Stimulated activated CD4-positive, alpha-beta T cell treated with anti-CD3 and anti-CD28 coated beads, Interleukin-15, amount 100 ng/mL, for 48 hours (primary cell): Measurements from ENCODE around the gene TULP1.
"Not testable (repeated sequence)": the region's sequence is repeated elsewhere in the genome, so short reads cannot be mapped to it uniquely, and the experiment has no call there.

Experiments used
- DNase-seq, 2 donors: peaks; one replicate each; pipeline ENCODE4 v3.0.0-alpha.2; 2020; ENCODE audit warnings: low read depth in 2 of 2

TULP1 gene

DNA sequence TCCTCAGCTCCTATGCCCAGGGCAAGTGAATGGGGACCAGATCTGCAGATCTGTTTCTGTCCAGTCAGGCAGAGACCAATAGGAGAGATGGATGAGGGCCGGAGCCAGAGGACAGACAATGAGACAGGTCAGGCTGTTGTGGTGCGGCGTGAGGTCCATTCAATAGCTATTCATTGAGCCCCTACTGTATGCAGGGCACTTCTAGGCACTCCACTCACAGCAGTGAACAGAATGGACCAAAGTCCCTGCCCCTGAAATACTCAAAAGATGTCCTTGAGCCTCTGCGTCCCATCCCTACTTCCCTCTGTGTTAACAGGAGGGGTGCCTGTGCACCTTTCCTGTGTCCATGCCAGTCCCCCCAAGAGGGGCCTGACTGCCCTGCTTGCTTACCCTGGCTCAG lies 8.5 kb upstream of the TULP1 start:
- no peak for DNase-seq

DNA sequence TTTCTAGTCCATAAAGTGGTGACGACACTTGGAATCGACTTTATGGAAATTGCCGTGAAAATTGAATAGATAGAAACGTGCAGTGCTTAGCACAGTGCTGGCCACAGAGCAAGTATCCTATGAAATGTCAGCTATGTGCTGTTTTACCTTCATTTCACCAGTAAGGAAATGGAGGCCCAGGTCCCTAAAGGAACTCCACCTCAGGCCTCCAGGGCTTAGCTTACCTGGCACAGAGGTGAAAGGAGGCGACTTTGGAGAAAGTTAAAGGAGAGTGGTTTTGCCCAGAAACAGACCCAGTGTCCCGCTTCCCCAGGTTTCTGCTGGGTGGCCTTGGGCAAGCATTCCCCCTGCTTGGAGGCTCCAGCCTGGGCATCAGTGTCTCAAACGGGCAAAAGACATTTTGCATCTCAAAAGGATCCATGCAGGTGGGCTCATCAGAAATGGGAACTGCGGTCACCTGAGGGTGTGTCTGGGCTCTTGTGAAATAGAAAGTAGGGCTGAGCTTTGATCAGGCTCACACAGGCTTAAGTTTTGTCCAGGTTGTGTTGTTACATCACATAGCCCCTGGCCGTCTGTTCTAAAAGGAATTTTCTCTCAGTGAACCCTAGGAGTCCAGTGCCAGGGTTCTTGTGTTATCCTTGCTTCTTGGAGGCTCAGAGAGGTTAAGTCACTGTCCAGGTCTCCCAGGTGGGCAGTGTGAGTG lies 6.8 kb upstream of the TULP1 start:
- DNase-seq: no peak

DNA sequence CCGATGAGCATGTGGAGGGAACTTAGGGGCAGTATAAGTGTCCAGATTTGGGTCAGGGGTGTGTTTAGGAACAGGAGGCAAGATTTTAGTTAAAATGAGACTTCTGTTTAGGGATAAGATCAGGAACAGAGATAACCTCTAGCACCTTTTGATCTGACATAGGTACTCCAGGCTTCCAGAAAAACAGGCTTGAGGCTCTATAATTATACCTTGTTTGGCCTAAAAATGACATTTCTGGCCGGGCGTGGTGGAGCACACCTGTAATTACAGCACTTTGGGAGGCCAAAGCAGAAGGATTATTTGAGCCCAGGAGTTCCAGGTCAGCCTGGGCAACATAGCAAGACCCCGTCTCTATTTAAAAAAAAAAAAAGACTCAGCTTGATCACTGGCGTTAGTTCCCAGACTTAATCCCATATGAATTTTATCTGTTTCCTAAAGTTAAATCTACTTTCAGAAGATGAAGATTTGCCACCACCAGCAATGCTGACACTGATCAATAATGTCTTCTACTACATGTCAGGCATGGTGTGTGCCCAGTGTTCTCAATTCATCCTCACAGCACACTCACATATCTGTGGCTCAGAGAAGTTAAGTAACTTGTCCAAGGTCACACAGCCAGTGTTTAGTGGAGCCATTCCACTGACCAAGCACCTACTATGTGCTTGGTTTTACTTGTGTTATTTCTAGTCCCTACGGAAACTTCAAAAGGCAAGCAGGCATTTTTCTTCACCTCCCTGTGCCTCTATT lies 6.0 kb upstream of the TULP1 start:
- no peak for DNase-seq

DNA sequence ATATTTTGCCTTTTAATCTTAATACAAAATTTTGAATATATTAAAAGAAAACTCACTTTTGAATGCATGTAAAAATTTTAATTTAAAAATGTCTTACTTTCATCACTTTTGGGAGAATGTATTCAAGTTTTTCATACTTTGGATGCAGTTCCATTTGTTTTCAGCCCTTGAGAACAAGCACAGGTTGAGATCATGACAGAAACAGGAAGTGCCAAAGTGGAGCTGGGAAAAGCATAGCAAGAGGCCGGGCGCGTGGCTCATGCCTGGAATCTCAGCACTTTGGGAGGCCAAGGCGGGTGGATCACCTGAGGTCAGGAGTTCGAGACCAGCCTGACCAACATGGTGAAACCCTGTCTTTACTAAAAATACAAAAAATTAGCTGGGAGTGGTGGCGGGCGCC lies 5.3 kb upstream of the TULP1 start:
- not testable (repeated sequence) for DNase-seq

DNA sequence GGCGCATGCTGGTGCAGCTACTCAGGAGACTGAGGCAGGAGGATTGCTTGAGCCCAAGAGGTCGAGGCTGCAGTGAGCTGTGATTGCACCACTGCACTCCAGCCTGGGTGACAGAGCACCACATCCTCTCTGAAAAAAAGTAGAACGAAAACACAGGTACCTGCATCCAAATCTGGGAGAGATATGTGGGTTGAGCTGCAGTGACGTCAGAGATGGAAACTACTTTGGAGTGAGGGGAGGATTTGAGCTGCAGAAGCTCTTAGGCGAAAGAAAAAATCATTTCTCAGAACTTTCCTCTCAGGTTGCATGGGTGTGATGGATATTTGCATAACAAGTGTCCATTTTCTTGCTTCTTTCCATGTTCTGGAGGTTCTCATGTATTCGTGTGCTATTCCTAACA lies 4.0 kb upstream of the TULP1 start:
- DNase-seq: no peak

DNA sequence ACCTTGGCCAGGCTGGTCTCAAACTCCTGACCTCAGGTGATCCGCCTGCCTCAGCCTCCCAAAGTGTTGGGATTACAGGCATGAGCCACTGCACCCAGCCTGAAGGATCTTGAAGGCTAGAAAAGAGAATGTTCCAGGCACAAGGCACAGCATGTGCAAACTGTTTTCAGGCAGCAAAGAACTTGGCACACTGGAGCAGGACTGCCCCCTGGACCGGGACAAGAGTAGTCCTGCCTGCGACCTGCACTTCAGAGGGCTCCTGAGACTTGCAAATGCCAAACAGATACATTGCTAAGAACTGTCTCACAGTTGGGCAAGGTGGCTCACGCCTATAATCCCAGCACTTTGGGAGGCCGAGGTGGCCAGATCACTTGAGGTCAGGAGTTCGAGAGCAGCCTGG lies 3.2 kb upstream of the TULP1 start:
- DNase-seq: not testable (repeated sequence)

DNA sequence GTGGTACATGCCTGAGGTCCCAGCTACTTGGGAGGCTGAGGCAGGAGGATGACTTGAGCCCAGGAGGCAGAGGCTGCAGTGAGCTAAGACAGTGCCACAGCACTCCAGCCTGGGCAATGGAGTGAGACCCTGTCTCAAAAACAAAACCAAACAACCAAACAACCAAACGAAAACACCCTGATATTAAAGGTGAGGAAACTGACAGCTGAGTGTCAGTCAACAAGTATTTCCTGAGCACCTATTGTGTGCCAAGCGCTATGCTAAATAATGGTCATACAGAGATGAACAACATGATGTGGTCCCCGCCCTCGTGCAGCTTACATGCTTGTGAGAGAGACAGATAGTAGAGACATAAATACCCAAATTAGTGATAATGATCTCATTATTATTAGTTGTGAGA lies 1.9 kb upstream of the TULP1 start:
- DNase-seq: no peak

DNA sequence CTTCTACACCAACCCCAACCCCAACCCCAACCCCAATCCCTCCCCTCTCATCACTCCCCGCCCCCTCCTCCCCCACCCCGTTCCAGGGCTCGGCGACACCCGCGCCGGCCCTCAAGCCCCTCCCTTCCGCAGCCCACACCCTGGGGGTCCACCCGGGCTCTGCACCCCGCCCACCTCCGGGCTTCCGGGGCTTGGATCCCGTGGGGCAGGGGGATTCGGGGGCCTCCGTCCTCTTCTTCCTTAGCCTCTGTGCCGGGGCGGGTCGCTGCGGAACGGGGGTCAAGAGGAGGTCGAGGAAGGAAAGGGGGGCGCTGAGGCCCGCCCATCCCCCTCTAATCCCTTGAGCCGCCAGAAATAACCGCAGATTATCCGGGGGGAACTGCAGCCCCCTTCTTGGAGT lies 690 bp downstream of the TULP1 start:
- DNase-seq: no peak

DNA sequence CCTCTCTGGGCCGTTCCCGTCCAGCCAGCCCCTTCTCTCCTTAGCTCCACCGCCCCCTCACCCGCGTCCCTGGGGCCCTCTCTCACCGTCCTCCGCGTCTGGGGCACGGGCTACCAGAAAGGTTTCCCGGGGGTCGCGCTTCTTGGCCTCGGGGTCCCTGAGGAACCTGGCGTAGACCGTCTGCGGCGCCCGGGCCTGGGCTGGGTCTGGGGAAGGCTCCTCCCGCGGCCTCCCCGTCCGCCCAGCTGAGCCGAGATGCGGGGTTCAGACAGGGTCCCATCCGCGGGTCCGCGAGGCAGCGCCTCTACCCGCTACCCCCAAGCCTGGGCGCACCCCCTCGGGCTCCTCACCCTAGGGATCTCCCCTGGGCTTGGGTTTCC lies 1.1 kb downstream of the TULP1 start:
- DNase-seq: no peak

DNA sequence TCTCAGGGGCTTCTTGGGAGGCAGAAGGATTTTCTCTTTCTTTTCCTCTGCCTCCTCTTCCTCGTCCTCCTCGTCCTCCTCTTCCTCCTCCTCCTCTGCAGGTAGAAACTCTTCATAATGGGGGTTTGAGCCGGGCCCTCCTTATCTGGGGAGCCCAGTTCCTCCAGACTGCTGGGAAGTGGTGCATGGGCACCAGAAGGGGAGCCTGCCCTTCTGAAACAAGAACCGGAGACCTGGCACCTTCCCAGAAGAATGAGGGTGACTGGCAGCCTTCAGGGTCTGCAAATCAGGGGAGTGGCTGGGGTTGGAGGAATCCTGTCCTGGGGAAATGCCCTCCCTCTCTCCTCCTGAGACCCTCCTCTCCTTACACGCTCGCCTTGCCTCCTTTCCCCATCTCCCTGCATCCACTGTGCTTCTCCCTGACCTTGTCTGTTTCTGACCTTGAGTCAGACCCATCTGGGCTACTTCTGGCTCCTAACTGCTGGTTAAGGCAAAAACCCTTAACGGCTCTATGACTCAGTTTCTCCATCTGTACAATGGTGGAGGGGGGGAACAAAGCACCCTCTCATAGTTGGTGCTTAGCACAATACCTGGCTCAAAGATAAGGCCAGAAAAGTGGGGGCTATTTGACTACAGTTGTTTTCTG lies 1.7 kb downstream of the TULP1 start:
- no peak for DNase-seq

DNA sequence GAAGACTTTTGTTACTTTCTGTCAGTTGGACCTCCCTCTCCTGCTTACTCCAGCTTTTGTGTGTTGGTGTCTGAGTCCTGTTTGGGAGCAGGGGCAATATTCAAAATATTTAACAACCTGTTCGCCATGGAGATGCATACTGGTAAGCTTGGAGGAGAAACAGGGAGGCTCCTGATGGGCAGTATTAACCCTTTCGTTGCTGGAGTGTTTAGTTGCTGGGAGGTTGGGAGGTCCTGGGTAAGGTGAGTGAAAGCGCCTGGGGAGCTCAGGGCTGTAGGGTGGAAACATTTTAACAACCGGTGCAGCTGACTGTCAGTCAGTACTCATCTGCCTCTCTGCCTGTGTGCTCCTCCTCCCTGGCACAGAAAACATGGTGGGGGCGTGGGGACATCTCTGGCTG lies 4.2 kb downstream of the TULP1 start:
- no peak for DNase-seq

DNA sequence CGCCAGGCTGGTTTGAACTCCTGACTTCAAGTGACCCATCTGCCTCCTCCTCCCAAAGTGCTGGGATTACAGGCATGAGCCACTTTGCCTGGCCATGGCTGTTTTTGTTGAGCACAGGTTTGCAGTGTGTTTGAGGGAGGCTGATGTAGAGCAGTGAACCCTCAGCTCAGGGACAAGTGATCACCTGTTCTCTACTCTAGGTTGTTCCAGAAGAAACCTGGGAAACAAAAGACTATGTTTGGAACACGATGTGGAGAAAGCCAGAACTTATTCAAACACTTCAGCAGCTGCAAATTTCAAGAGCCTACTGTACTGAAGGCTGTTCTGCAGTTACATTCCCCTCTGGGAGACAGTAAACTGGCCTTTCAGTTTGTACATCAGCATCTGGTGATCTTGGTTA lies 4.7 kb downstream of the TULP1 start:
- no peak for DNase-seq

DNA sequence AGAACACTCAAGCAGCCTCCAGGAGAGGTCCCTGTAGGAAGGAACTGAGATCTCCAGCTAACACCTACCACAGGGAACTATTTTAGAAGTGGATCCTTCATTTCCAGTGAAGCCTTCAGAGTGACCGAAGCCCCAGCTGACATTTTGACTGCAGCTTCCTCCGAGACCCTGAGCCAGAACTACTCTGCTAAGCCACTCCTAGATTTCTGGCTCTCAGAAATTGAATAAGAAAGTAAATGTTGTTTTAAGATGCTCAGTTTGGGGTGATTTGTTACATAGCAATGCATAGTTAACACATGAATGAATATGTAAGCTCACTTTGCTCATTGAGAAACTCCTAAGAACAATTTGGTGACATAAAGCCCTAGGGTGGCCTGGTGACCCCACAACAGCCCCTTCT lies 5.5 kb downstream of the TULP1 start:
- no peak for DNase-seq

DNA sequence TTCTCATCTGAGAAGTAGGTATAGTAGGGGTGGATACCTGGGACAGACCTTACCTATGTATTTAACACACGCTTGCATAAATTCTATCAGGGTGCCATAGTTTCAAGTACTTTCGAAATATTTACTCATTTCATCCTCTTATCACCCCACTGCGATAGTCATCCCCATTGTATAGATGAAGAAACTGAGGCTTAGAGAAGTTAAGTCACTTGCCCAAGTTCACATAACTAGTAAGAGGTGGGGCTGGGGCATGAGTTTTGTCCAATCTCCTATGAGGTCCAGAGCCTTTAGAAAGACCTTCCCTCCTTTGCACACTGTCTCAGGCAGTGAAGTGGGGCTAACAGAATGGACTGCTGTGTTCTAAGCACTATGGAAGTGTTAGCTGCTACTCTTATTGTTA lies 6.2 kb downstream of the TULP1 start:
- no peak for DNase-seq

DNA sequence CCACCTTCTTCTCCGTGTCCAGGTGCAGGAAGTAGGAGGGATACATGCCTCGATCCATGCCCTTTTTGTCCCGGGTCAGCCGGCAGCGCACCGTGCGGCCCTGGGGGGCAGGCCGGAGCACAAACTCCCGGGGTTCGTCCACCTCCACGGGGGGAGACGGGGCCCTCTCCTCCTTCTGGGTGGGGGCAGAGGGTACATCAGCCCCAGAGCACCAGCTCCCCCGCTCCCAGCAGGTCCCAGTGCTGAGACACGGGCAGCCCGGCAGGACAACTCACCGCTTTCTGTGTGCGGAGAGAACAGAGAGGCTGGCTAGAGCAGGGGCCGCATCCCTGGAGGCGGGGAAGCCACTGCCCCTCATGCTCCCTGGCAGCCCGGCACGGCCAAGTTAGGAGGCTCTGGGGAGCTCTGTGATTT lies 6.7 kb downstream of the TULP1 start:
- DNase-seq: no peak

DNA sequence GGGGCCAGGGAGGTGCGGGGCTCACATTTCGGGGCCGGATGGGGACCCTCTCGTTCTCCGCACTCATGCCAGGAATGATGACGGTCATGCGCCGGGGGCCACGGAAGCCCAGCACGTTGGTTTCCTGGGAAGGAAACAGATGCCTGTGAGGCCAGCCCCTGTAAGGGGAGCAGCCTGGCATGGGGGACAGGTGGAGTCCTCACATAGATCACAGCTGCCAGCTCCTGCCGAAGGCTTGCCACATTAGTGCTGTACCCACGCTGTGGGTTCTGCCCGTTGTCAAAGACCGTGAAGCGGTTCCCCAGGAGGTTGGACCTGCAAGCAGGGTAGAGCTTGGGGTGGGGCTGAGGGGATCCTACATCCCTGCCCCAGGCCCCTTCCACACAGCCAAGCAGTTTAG lies 9.2 kb downstream of the TULP1 start:
- DNase-seq: no peak

DNA sequence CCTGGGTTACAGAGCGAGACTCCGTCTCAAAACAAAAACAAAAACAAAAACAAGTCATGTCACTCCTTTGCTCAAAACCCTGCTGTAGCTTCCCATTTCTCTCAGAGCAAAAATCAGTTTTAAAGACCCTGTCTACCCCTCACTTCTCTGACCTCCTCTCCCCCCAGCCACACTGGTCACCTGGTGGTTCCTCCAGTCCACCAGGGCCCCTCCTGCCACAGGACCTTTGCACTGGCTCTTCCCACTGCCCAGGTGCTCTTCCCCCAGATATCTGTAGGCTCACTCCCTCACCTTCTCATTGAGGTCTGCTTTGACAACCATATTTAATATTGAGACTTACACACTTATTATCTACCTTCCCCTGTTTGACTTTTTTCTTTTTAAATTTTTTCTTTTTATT lies 10.9 kb downstream of the TULP1 start:
- no peak for DNase-seq

DNA sequence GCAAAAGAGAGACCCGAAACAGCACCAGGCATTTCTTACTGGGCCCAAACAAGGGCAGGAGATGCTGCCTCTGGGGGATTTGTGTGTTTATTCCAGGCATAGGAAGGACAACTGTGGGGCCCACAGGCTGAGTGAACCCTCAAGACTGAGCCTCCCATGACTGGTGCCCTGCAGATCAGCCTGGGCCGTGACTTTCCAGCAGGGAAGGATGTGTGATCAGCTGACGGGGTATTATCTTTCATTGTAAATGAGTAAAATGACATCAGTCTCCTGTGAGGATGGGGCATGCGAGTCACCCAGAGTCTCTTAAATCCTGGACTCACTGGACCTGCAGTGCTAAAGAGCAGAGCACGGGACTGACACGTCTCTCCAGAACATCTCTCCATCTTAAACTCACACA lies 11.9 kb downstream of the TULP1 start:
- DNase-seq: no peak

DNA sequence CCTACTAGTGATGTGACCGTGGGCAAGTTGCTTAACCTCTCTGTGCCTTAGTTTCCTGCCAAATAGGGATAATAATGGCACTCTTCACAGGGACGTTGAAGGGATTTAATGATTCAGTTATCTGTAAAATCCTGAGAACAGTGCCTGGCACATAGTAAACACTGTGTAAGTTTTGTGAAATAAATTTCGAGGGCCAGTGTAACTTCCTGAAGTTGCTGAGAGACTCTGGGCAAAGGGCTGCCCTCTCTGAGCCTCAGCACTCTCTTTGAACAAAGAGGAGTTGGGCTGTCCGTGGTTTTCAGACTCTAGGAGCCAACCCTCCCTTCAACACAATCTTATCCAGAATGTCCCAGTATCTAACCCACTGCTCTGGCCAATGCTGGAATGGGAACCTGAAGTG lies 13.3 kb downstream of the TULP1 start:
- no peak for DNase-seq

DNA sequence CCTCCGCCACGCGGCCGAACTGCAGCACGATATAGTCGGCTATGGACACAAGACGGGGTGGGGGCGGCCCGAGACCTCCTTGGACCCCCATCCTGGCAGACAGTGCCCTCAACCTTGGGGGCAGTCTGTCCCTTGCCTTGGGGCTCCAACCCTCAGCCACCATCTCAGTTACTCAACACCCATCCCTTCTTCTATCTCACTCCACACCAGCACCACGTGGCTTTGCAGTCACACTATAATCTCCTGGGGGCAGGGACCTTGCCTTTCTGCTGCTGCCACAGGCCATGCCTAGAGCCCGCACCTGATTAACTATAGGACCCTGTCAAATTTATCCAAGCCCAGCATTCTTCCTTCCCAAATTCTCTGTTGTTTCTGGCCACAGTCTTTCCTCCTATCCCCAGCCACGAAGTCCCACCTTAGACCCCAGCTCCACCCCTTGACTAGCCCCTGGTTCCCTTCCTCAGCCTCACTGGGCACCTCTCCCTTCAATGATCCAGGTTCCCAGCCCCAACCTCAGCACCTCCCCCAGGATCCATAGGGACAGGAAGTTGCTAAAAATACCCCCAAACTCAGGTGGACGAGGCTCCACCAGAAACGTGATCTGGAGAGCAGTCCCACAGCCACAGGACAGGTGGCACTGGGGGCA lies 14.2 kb downstream of the TULP1 start:
- DNase-seq: no peak

DNA sequence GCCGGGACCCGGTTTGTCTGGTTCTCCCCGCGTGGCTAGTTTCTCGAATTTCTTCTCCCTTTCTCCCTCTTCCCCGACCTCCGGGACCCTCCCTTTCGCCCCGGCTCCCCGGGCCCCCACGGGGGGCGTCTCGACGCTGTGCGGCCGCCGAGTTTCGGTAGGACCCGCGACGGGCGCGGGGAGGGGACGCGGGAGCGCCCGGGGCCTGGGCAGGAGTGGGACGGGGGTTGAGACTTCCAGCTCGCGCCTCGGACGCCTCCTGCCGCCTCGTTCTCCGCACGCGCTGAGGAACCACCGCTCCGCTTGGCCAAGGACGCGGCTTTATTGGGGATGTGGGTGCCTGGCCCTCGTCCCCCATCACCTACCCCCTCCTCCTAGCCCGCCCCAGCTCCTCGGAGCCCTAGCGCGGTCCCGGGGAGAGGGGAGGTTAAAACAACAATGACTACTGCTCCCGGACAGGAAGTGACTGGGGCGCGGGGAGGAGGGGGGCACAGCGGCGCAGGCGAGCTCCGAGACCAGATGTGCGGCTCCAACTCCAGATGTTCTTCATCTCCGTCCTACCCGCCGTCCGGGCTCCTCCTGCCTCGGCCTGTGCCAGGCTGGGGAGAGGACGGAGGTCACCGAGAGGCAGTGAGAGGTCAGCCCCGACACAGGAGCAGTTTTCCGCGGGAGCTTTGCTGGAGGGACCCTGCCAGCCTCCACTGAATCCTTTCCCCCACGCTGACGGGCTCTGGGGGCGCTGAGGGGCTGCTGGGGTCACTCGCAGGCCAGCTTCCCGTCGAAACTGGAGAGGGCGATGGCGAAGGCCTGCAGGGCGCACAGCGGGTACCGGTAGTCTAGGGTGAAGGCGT lies 14.9 kb downstream of the TULP1 start:
- DNase-seq: no peak
